GM18907 (cell line): ENCODE results near the gene INS.
"Not testable (repeated sequence)": the region's sequence is repeated elsewhere in the genome, so short reads cannot be mapped to it uniquely, and the experiment has no call there.

Experiments
- ATAC-seq: cut with Tn5 transposase; IDR thresholded peaks from one replicate; pipeline ENCODE4 v1.9.1; 2021; ENCODE audit warnings: mild to moderate bottlenecking, moderate library complexity; ENCODE audit not compliant: unreplicated experiment

Gene INS

GRCh38 chr11:2199466-2200341 is 38.7 kb upstream of the INS start:
- ATAC-seq = no peak

- ATAC-seq = no peak
Measured at GRCh38 chr11:2198621-2199365, 37.8 kb upstream of the INS start.

- no peak for ATAC-seq
Measured at GRCh38 chr11:2197771-2198520, 36.9 kb upstream of the INS start.

DNA sequence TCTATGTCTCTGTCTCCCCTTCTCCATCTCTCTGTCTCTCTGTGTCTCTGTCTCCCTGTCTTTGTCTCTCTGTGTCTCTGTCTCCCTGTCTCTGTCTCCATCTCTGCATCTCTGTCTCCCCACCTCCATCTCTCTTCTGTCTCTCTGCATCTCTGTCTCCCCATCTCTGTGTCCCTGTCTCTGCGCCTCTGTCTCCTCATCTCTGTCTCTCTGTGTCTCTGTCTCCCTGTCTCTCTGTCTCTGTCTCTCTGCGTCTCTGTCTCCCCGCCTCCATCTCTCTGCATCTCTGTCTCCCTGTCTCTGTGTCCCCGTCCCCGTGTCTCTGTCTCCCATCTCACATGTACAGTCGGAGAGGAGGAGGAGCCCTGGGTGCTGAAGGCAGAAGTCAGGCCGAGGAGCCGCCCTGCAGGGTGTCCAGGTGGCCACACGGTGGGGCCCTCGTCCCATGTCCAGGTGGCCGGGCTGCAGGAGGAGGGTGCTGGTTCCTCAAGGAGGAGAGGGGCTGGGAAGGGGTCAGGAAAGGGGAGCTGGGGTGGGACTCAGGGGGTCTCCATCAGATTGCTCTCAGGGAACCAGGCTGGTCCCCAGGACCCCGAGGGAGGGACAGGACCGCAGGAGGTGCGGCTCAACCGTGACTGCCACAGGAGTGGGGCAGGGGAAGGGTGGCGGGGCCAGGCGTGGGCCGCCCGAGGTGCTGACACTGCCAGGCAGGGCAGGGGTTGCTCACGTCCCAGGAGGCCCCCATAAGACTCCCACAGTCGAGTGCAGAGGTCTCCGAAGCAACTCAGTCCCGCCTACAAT is 36.2 kb upstream of the INS start:
- no peak for ATAC-seq

DNA sequence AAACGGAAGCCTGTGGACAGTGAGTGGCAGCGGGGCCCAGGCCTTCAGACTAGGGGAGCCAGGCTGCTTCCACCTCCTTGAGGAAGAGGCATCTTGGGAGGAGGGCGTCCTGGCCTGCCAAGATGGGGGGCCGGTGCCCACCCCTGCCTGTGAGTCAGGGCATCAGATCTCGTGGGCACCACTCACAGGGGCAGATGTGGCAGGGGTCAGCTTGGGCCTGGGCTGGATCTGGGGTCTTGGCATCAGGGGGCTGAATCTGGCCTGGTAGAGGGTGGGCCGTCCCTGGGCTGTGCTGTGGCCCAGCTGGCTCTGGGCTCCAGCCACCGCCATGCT is 34.7 kb upstream of the INS start:
- no peak for ATAC-seq

- no peak for ATAC-seq
Measured at GRCh38 chr11:2194877-2195755, 34.1 kb upstream of the INS start.

DNA sequence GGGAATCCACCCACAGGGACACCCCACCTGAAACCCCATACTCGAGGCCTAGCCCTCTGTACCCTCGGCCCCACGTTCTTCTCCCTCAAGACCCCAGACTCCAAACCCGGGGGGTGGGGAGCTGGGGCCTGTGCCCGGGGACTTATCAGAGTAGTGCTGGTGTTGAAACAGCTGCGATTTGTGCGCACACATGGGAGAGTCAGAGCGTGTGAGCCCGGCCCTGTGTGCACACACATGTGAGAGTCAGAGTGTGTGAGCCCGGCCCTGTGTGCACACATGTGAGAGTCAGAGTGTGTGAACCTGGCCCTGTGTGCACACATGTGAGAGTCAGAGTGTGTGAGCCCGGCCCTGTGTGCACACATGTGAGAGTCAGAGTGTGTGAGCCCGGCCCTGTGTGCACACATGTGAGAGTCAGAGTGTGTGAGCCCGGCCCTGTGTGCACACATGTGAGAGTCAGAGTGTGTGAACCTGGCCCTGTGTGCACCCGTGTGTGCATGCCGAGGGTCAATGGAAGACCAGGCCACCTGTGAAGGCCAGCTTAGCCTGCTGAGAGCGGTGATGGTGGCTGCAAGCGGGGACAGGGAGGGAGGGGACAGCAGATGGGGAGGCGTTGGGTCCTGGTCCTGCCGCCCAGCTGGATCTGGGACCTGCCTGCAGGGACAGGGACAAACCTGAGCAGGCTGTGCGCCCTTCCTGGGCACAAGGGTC is 33.0 kb upstream of the INS start:
- not testable (repeated sequence) for ATAC-seq

GRCh38 chr11:2193099-2193887 is 32.3 kb upstream of the INS start:
- ATAC-seq = no peak

DNA sequence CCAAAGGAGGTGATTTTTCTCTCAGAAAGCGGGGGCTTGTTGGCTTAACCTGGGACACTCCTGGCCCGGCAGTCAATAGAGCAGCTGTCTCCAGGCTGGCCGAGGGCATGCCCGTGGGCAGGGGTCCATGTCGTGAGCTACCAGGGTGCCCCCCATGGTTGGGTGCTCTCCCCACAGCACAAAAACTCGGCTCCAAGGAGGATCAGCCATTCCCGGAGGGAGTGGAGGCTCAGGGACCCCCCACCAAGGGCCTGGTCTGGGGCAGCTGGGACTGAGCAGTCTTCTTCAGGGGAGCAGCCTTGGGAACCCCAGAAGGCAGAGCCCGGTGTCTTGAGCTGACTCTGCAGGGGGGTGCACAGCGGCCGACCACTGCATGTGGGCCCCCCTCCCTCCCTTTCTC is 31.4 kb upstream of the INS start:
- no peak for ATAC-seq

DNA sequence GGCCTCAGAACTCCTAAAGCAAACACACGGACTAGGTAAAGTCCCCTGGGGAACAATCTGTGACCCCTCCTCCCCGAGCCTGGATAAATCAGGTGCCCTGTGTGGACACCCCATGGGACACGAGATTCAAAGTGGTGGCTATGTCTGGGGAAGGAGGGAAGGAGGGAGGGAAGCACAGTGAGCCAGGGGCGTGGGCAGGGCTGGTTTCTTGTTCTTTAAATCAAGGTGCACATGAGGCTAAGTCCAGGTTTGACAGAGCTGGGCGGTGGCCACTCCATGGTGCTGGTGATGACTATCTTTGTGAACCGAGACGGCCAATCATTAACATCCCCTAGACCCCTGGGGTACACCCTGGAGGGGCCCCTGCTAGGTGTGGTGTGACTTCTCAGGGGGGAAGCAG is 30.9 kb upstream of the INS start:
- ATAC-seq = no peak

DNA sequence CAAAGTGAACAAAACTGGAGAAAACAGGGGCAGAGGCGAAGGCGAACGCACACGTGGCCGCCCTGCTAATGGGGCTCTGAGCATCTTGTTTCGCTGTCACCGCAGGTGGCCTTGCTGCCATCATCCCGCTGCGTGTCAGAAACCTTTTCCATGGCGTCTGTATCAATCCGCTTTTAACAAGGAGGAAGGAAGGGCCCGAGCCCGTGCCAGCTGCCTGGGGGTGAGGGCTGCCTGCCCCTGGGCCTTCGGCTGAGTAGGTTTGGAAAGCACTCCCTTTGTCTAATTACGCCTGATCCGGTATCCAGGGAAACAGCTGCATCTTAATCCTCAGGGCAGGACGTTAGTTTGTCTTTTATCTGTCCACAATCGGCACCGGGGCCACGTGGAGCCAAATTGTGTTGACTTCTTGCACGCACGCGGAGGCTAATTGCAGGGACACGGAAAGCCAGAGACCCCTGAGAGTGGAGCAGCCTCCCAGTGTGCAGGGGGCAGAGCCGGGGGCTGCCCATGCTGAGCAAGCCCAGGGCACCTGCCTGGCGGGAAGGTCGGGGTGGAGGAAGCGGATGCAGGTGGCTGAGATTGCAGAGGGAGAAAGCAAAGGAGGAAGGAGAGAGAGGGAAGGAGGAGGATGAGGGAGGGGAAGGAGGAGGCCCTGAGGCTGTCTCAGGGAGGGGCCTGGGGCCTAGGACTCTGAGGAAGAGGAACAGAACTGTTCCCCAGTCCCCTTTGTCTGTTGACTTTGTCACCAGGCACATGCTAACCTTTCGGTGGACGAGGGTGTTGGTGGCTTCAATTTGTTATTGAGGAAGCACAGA is 29.9 kb upstream of the INS start:
- no peak for ATAC-seq

DNA sequence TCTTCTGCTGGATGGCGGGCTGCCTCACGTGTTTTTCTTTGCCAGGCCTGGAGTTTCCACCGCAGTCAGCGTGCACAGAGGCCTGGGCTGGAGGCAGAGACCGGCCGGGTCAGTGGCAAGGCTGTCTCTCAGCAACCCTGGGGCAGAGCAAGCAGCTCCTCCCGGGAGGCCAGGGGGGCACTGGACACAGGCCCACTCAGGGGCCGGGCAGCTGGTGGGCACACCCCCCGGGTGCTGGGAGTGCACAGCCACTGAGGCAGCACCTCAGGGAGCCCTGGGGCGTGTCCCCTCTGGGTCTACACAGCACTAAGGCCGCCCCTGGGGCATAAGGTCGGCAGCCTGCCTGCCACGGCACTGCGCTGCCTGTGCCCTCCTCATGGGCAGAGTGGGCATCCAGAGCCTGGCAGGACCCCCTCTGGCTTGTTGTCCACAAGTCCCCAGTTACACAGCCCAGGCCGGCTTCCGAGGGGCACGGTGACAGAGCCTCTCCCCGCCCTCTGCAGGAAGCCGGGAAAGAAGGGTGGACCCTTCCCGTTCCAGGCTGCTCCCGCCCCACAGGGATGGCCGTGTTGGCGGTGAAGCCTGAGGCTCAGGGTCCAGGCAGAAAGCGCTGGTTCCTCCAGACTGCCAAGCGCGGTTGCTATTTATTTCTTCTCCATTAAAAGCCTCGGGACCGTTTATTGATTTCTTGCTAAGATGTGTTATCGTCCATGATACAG is 29.1 kb upstream of the INS start:
- ATAC-seq = no peak

DNA sequence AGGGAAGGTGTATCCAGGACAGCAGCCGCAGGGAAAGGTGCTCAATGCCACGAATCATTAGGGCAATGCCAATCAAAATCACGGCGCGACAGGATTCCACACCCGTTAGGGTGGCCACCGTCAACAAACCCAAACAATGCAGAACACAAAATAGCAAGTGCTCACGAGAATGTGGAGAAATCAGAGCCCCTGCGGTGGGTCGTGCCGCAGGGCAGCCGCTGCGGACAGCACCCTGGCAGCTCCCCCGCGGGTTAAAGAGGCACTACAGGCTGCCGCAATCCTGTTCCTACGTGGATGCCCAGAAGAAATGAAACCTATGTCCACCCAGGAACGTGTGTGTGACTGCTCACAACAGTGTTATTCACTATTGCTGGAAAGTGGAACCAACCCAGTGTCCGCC is 27.7 kb upstream of the INS start:
- ATAC-seq = no peak

- ATAC-seq = no peak
Measured at GRCh38 chr11:2187280-2187707, 26.3 kb upstream of the INS start.

- no peak for ATAC-seq
Measured at GRCh38 chr11:2186669-2187279, 25.8 kb upstream of the INS start.

DNA sequence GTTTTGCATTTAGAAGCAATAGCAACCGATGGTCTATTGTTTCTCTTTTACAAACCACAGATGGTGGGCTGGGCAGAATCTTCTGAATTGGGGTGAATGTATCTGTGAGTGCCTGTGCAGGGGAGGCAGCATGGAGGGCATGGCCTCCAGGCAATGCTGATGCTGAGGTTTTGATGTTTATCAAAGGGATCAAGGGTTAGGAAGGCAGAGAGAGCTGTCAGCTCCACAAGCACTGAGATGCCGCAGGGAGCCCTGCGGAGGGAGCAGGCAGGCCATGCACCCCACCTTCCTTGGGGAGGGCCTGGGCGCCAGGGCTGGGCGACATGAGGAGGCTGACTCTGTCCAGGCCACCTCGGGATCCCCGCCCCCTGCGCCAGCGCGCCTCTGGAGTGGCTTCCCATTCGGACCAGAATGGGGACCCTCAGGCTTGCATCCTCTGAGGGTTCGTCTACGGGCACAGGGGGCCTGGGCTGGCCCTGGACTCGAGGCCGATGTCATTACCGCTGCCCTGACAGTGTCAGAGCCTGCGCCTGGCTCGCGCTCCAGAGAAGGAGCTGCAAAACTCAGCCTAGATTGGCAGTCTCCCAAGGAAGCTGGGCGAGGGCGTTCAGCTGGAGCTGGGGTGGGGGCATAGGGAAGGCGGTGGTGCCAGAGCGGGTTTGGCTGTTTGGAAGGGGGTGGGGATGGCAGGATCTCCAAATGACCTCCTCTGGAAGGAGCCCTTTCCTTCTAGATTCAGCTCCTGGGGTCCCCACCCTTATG is 24.5 kb upstream of the INS start:
- no peak for ATAC-seq
